Ishikawa (cell line): ENCODE results near the gene PROX2.

ENCODE experiments used
- CEBPB ChIP-seq: IDR thresholded peaks from 2 replicates; pipeline ENCODE4 v1.6.1; 2012
- CREB1 ChIP-seq: IDR thresholded peaks from 2 replicates; pipeline ENCODE4 v1.6.1; 2012; ENCODE audit warnings: low read depth
- EGR1 ChIP-seq: IDR thresholded peaks from 2 replicates; pipeline ENCODE4 v1.6.1; 2012
- EP300 ChIP-seq: IDR thresholded peaks from 2 replicates; pipeline ENCODE4 v1.6.1; 2012; ENCODE audit warnings: borderline replicate concordance
- FOXM1 ChIP-seq: IDR thresholded peaks from 2 replicates; pipeline ENCODE4 v1.6.1; 2012; ENCODE audit warnings: low read depth, borderline replicate concordance
- MAX ChIP-seq: IDR thresholded peaks from 2 replicates; pipeline ENCODE4 v1.6.1; 2012
- NFIC ChIP-seq: IDR thresholded peaks from 2 replicates; pipeline ENCODE4 v1.6.1; 2012
- RAD21 ChIP-seq: IDR thresholded peaks from 2 replicates; pipeline ENCODE4 v1.6.1; 2012; ENCODE audit warnings: low read depth
- REST ChIP-seq: IDR thresholded peaks from 2 replicates; pipeline ENCODE4 v1.6.1; 2012; ENCODE audit warnings: low read depth, mild to moderate bottlenecking
- TAF1 ChIP-seq: IDR thresholded peaks from 2 replicates; pipeline ENCODE4 v1.6.1; 2012; ENCODE audit warnings: low read depth, mild to moderate bottlenecking
- TCF12 ChIP-seq: IDR thresholded peaks from 2 replicates; pipeline ENCODE4 v1.6.1; 2012; ENCODE audit warnings: low read depth
- TEAD4 ChIP-seq: IDR thresholded peaks from 2 replicates; pipeline ENCODE4 v1.6.1; 2012
- USF1 ChIP-seq: IDR thresholded peaks from 2 replicates; pipeline ENCODE4 v1.6.1; 2012
- YY1 ChIP-seq: IDR thresholded peaks from 2 replicates; pipeline ENCODE4 v1.6.1; 2012; ENCODE audit warnings: low read depth
- ZBTB7A ChIP-seq: IDR thresholded peaks from 2 replicates; pipeline ENCODE4 v1.6.1; 2012; ENCODE audit warnings: low read depth

PROX2 gene

GRCh38 chr14:74896400-74896799 lies 20.5 kb upstream of the PROX2 start:
- no peak for TF ChIP-seq CREB1
- TF ChIP-seq TAF1 = no peak
- no peak for TF ChIP-seq REST
- TF ChIP-seq MAX = no peak
- no peak for TF ChIP-seq ZBTB7A
- TF ChIP-seq USF1 = no peak

GRCh38 chr14:74893614-74894091 lies 17.7 kb upstream of the PROX2 start:
- no peak for TF ChIP-seq ZBTB7A
- no peak for TF ChIP-seq EP300
- TF ChIP-seq USF1 = no peak
- no peak for TF ChIP-seq CEBPB
- no peak for TF ChIP-seq CREB1
- TF ChIP-seq TEAD4 = no peak
- TF ChIP-seq RAD21 = no peak
- TF ChIP-seq TCF12 = no peak
- TF ChIP-seq REST = no peak
- TF ChIP-seq FOXM1 = no peak
- no peak for TF ChIP-seq EGR1
- no peak for TF ChIP-seq NFIC
- no peak for TF ChIP-seq YY1
- TF ChIP-seq TAF1 = no peak
- no peak for TF ChIP-seq MAX

- TF ChIP-seq EGR1 = no peak
Observed at GRCh38 chr14:74892745-74893144, 16.8 kb upstream of the PROX2 start.

- no peak for TF ChIP-seq CEBPB
- TF ChIP-seq TEAD4 = no peak
- TF ChIP-seq TAF1 = no peak
- no peak for TF ChIP-seq YY1
- TF ChIP-seq USF1 = no peak
Observed at GRCh38 chr14:74891870-74892269, 15.9 kb upstream of the PROX2 start.

- no peak for TF ChIP-seq YY1
- TF ChIP-seq RAD21 = no peak
- no peak for TF ChIP-seq CEBPB
- no peak for TF ChIP-seq TCF12
- TF ChIP-seq CREB1 = no peak
- no peak for TF ChIP-seq MAX
- TF ChIP-seq ZBTB7A = no peak
- TF ChIP-seq TEAD4 = no peak
- TF ChIP-seq REST = no peak
Observed at GRCh38 chr14:74890262-74890661, 14.3 kb upstream of the PROX2 start.
